Mesothelial cell of epicardium (in vitro differentiated cells): ENCODE data around the gene PPP1R16B. TPM values are rescaled to one million over a fixed set of nuclear protein-coding genes. Genes with fewer than 3 reads are reported as not detected.
A peak's percentile ranks its signal among the peaks of the same experiment; 100 is the strongest.
"Not testable (repeated sequence)": the region's sequence is repeated elsewhere in the genome, so short reads cannot be mapped to it uniquely, and the experiment has no call there.

Experiments
- DNase-seq, 2 experiments: peaks; one replicate each; pipeline ENCODE4 v3.0.0; 2021; ENCODE audit warnings: low spot score in 2 of 2; ENCODE audit not compliant: unreplicated experiment in 2 of 2
- H3K27ac Mint-ChIP-seq: 2 replicates; pipeline ENCODE4 v1.8.0; 2021; ENCODE audit warnings: mixed read lengths
- H3K27me3 Mint-ChIP-seq: 2 replicates; pipeline ENCODE4 v1.8.0; 2021; ENCODE audit warnings: low read depth, mixed read lengths
- H3K36me3 Mint-ChIP-seq: 2 replicates; pipeline ENCODE4 v1.8.0; 2021; ENCODE audit warnings: mixed read lengths
- H3K4me1 Mint-ChIP-seq: 2 replicates; pipeline ENCODE4 v1.8.0; 2021; ENCODE audit warnings: mixed read lengths
- H3K4me3 Mint-ChIP-seq: 2 replicates; pipeline ENCODE4 v1.8.0; 2021; ENCODE audit warnings: mild to moderate bottlenecking, moderate library complexity, mixed read lengths
- H3K9me3 Mint-ChIP-seq: 2 replicates; pipeline ENCODE4 v1.8.0; 2021; ENCODE audit warnings: mixed read lengths
- CTCF ChIP-seq: fragments of 200-600 bp; sonication (generic); IDR thresholded peaks from one replicate; pipeline ENCODE4 v1.5.0; 2021; ENCODE audit warnings: antibody characterized with exemption; ENCODE audit not compliant: unreplicated experiment
- total RNA-seq: library from RNA; stranded (reverse); gene quantifications from 3 replicates; pipeline ENCODE4 v1.2.1, GENCODE V29; 2021

PPP1R16B gene
- total RNA-seq, 1 donor from 2014 or later: not detected

GRCh38 chr20:38953630-38954340 is 148.3 kb downstream of the PPP1R16B start:
- Mint-ChIP-seq H3K36me3 (peaks cover 11% of the 10 kb centered on the region), H3K27me3 (no peaks in the 10 kb centered on the region), H3K9me3 (no peaks in the 10 kb centered on the region), H3K4me1 (no peaks in the 10 kb centered on the region), H3K4me3 (no peak overlapping the region), H3K27ac (no peak overlapping the region)
- no peak for DNase-seq
- TF ChIP-seq CTCF: no peak

GRCh38 chr20:38957235-38957876 is 151.9 kb downstream of the PPP1R16B start:
- no peaks in the 10 kb centered on the region for H3K9me3 Mint-ChIP-seq
- H3K4me3 Mint-ChIP-seq: no peak overlapping the region
- no peaks in the 10 kb centered on the region for H3K27me3 Mint-ChIP-seq
- peaks cover 3% of the 10 kb centered on the region for H3K36me3 Mint-ChIP-seq
- TF ChIP-seq CTCF: no peak
- no peak overlapping the region for H3K27ac Mint-ChIP-seq
- no peak for DNase-seq
- H3K4me1 Mint-ChIP-seq: peaks cover 9% of the 10 kb centered on the region

GRCh38 chr20:38957915-38958485 is 152.5 kb downstream of the PPP1R16B start:
- no peaks in the 10 kb centered on the region for H3K27me3 Mint-ChIP-seq
- no peak for TF ChIP-seq CTCF
- H3K4me3 Mint-ChIP-seq: no peak overlapping the region
- H3K27ac Mint-ChIP-seq: no peak overlapping the region
- H3K9me3 Mint-ChIP-seq: no peaks in the 10 kb centered on the region
- peaks cover 14% of the 10 kb centered on the region for H3K4me1 Mint-ChIP-seq
- peaks cover 3% of the 10 kb centered on the region for H3K36me3 Mint-ChIP-seq
- no peak for DNase-seq

- not testable (repeated sequence) for H3K9me3 Mint-ChIP-seq, DNase-seq, H3K27ac Mint-ChIP-seq, H3K27me3 Mint-ChIP-seq, H3K4me3 Mint-ChIP-seq, H3K36me3 Mint-ChIP-seq
- H3K4me1 Mint-ChIP-seq: peaks cover 19% of the 10 kb centered on the region
These were observed 154.7 kb downstream of the PPP1R16B start for GRCh38 chr20:38960187-38960687.

GRCh38 chr20:38961530-38962043 is 156.1 kb downstream of the PPP1R16B start:
- peak overlapping the region; percentile 97 for H3K27ac Mint-ChIP-seq
- H3K4me1 Mint-ChIP-seq: peaks cover 19% of the 10 kb centered on the region
- TF ChIP-seq CTCF: no peak
- no peak for DNase-seq
- no peaks in the 10 kb centered on the region for H3K9me3 Mint-ChIP-seq
- H3K27me3 Mint-ChIP-seq: no peaks in the 10 kb centered on the region
- peaks cover 6% of the 10 kb centered on the region for H3K36me3 Mint-ChIP-seq
- H3K4me3 Mint-ChIP-seq: peak overlapping the region; percentile 94
